DND-41 (cell line): ENCODE data around the gene FLG2.

Source experiments
- ATAC-seq: fragments of 200-7000 bp; cut with Tn5 transposase; 3 replicates; pipeline ENCODE4 v1.9.1; 2021; ENCODE audit warnings: low read depth; ENCODE audit not compliant: insufficient read depth
- DNase-seq: peaks from one replicate; pipeline ENCODE4 v3.0.0-alpha.2; 2020
- H2AFZ ChIP-seq: 2 replicates; pipeline ENCODE4 v1.6.0; 2012; ENCODE audit warnings: low read depth, low read length
- H3K27ac ChIP-seq: 2 replicates; pipeline ENCODE4 v1.5.1; 2012; ENCODE audit warnings: low read length, inconsistent platforms
- H3K27me3 ChIP-seq: fragments of 200-600 bp; sonication (generic); 2 replicates; pipeline ENCODE4 v1.6.0; 2012; ENCODE audit warnings: low read length, mild to moderate bottlenecking, inconsistent platforms; ENCODE audit not compliant: insufficient read depth, poor library complexity
- H3K36me3 ChIP-seq: 2 replicates; pipeline ENCODE4 v1.5.1; 2012; ENCODE audit warnings: low read length, inconsistent platforms; ENCODE audit not compliant: insufficient read depth
- H3K4me1 ChIP-seq: 2 replicates; pipeline ENCODE4 v1.5.1; 2012; ENCODE audit warnings: mild to moderate bottlenecking, low read length; ENCODE audit not compliant: insufficient read depth
- H3K4me2 ChIP-seq: 2 replicates; pipeline ENCODE4 v1.6.0; 2012; ENCODE audit warnings: mild to moderate bottlenecking, moderate library complexity, low read length, inconsistent platforms; ENCODE audit not compliant: insufficient read depth
- H3K4me3 ChIP-seq, 2 experiments: fragments of 200-600 bp in 1 of 2; shearing (Covaris generic) in 1 of 2; 2 replicates each; pipeline ENCODE4 v1.5.1; 2012 to 2016; ENCODE audit warnings: inconsistent platforms in 2 of 2, low read length in 2 of 2, mild to moderate bottlenecking in 2 of 2, low read depth in 1 of 2, moderate library complexity in 1 of 2
- H3K79me2 ChIP-seq: 2 replicates; pipeline ENCODE4 v1.6.0; 2012; ENCODE audit warnings: low read length, inconsistent platforms; ENCODE audit not compliant: insufficient read depth
- H3K9ac ChIP-seq: 2 replicates; pipeline ENCODE4 v1.6.0; 2012; ENCODE audit warnings: low read depth, mild to moderate bottlenecking, inconsistent platforms, low read length, moderate library complexity
- H3K9me3 ChIP-seq: 2 replicates; pipeline ENCODE4 v1.5.1; 2012; ENCODE audit warnings: low read length, moderate library complexity, mild to moderate bottlenecking, inconsistent platforms; ENCODE audit not compliant: insufficient read depth, severe bottlenecking
- H4K20me1 ChIP-seq: 2 replicates; pipeline ENCODE4 v1.6.0; 2012; ENCODE audit warnings: low read length; ENCODE audit not compliant: insufficient read depth
- EZH2 ChIP-seq: IDR thresholded peaks from 3 replicates; pipeline ENCODE4 v1.6.1; 2012; ENCODE audit warnings: borderline replicate concordance, low read depth, mild to moderate bottlenecking, moderate library complexity, low read length, inconsistent platforms; ENCODE audit not compliant: severe bottlenecking
- TF ChIP-seq, protein P1 (sequence below): IDR thresholded peaks from 2 replicates; pipeline ENCODE4 v1.5.1; 2012; ENCODE audit warnings: borderline replicate concordance, low read length, moderate library complexity, mild to moderate bottlenecking; ENCODE audit not compliant: poor library complexity, severe bottlenecking; ENCODE audit errors: extremely low read depth

Gene FLG2

DNA sequence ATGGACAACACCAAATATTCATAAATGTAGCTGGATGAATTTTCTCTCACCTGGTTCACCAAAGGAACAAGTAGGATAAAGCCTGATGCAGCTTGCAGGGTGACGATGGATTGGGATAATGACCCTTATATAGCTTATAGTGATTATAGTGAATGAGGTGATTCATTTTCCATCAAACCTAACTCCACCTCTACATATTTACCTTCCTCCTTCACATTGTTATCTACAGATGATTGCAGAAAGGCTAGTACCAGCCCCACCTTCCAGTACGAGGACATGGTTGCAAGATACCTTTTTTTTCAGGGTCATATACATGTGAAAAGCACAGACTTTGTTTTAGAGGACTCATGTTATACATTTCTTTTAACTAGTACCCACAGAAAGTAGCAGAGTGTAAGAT, at the start of gene FLG2:
Gene FLG2 (minus strand): TSS at position 101 of the 400 bp plus-strand sequence. CDS start 1,122 bp downstream, outside the sequence.
- ATAC-seq (no peak), DNase-seq (no peak)
- H3K4me3 ChIP-seq = no peak within 1 kb of the TSS
- H3K4me1 ChIP-seq = no peaks in the 10 kb centered on the region
- H3K27me3 ChIP-seq = peaks cover 5% of the 10 kb centered on the region
- TF ChIP-seq EZH2 = no peak
- TF ChIP-seq, protein P1, sequence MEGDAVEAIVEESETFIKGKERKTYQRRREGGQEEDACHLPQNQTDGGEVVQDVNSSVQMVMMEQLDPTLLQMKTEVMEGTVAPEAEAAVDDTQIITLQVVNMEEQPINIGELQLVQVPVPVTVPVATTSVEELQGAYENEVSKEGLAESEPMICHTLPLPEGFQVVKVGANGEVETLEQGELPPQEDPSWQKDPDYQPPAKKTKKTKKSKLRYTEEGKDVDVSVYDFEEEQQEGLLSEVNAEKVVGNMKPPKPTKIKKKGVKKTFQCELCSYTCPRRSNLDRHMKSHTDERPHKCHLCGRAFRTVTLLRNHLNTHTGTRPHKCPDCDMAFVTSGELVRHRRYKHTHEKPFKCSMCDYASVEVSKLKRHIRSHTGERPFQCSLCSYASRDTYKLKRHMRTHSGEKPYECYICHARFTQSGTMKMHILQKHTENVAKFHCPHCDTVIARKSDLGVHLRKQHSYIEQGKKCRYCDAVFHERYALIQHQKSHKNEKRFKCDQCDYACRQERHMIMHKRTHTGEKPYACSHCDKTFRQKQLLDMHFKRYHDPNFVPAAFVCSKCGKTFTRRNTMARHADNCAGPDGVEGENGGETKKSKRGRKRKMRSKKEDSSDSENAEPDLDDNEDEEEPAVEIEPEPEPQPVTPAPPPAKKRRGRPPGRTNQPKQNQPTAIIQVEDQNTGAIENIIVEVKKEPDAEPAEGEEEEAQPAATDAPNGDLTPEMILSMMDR = no peak
- H3K36me3 ChIP-seq = no peaks in the 10 kb centered on the region
- peaks cover 5% of the 10 kb centered on the region for H3K9me3 ChIP-seq
- no peaks in the 10 kb centered on the region for H3K79me2 ChIP-seq
- no peaks in the 10 kb centered on the region for H4K20me1 ChIP-seq
- H3K9ac ChIP-seq = no peak within 1 kb of the TSS
- no peak within 1 kb of the TSS for H2AFZ ChIP-seq
- no peak within 1 kb of the TSS for H3K27ac ChIP-seq
- H3K4me2 ChIP-seq = no peak within 1 kb of the TSS

DNA sequence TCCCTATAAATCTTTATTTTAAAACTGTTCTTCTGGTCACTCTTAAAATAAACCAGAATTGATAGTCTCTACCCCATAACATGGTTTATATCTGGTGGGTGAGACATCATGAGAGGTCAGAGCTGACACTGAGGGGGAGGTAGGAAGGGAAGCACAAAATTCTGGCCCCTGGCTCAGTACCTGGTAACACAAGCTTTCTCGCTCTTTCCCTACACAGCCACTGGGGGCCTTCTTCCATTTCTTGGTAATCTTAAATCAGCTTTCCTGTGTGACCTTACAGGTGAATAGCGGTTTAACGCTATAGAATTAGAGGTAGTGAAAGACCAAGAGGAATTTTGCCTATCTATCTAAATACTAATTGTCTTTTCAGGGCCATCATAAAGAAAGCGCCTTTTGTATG, 48.9 kb upstream of the FLG2 start:
- Histone ChIP-seq H2AFZ (no peak overlapping the region), H3K9ac (no peak overlapping the region), H3K27ac (no peak overlapping the region), H3K79me2 (no peaks in the 10 kb centered on the region), H3K4me2 (no peak overlapping the region), H3K27me3 (peaks cover 26% of the 10 kb centered on the region), H4K20me1 (no peaks in the 10 kb centered on the region), H3K36me3 (no peaks in the 10 kb centered on the region), H3K9me3 (no peaks in the 10 kb centered on the region), H3K4me3 (no peak overlapping the region), H3K4me1 (no peaks in the 10 kb centered on the region)
- ATAC-seq (no peak), DNase-seq (no peak)
- TF ChIP-seq, protein P1 = no peak
- TF ChIP-seq EZH2 = no peak

DNA sequence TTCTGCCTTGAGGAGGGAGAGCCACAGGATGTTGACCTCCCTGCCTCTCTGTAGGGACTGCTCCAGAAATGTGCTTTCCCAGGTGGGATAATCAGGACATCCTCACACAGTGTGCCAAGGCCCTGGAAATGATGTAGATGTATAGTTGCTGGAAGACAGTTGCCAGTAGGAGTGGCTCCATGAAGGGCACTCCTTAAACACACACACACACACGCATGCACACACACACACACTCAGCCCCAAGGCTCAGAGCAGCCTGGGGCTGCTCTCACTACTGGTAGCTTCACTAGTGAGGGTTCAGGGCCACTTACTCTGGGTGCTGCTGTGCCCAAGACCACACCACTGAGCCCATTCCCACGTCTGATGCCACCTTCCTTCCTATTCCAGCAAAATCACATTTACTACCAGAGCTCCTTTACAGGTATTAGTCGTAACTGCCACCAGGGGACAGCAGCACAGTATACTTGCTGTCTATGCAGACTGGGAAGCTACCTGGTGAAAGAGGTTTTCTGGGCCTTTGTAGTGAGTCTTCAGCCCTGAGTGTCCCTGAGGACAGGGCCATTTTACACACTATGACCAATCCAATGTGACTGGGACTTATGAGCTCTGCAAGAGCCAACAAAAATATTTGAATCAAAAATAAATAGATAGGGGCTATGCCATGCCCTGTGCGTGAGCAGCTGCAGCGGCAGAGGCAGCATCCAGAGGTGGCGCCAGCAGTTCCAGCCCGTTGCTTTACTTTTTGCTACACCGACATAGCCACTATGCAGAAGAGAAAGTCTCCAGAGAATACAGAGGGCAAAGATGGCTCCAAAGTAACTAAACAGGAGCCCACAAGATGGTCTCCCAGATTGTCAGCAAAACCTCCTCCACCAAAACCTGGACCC, 39.2 kb upstream of the FLG2 start:
- no peaks in the 10 kb centered on the region for H3K4me1 ChIP-seq
- H3K27ac ChIP-seq = no peak overlapping the region
- no peak overlapping the region for H3K4me2 ChIP-seq
- no peaks in the 10 kb centered on the region for H3K79me2 ChIP-seq
- H3K9ac ChIP-seq = no peak overlapping the region
- TF ChIP-seq EZH2 = no peak
- TF ChIP-seq, protein P1 = peak; percentile 43
- H4K20me1 ChIP-seq = no peaks in the 10 kb centered on the region
- DNase-seq = no peak
- no peak overlapping the region for H3K4me3 ChIP-seq
- H2AFZ ChIP-seq = no peak overlapping the region
- H3K36me3 ChIP-seq = no peaks in the 10 kb centered on the region
- H3K9me3 ChIP-seq = no peaks in the 10 kb centered on the region
- no peak for ATAC-seq
- peaks cover 11% of the 10 kb centered on the region for H3K27me3 ChIP-seq
